Ishikawa (cell line): ENCODE results near the gene ARNT2.

Source experiments
- CEBPB ChIP-seq: IDR thresholded peaks from 2 replicates; pipeline ENCODE4 v1.6.1; 2012
- EGR1 ChIP-seq: IDR thresholded peaks from 2 replicates; pipeline ENCODE4 v1.6.1; 2012
- EP300 ChIP-seq: IDR thresholded peaks from 2 replicates; pipeline ENCODE4 v1.6.1; 2012; ENCODE audit warnings: borderline replicate concordance
- MAX ChIP-seq: IDR thresholded peaks from 2 replicates; pipeline ENCODE4 v1.6.1; 2012
- NFIC ChIP-seq: IDR thresholded peaks from 2 replicates; pipeline ENCODE4 v1.6.1; 2012
- RAD21 ChIP-seq: IDR thresholded peaks from 2 replicates; pipeline ENCODE4 v1.6.1; 2012; ENCODE audit warnings: low read depth
- REST ChIP-seq: IDR thresholded peaks from 2 replicates; pipeline ENCODE4 v1.6.1; 2012; ENCODE audit warnings: low read depth, mild to moderate bottlenecking
- TAF1 ChIP-seq: IDR thresholded peaks from 2 replicates; pipeline ENCODE4 v1.6.1; 2012; ENCODE audit warnings: low read depth, mild to moderate bottlenecking
- USF1 ChIP-seq: IDR thresholded peaks from 2 replicates; pipeline ENCODE4 v1.6.1; 2012
- YY1 ChIP-seq: IDR thresholded peaks from 2 replicates; pipeline ENCODE4 v1.6.1; 2012; ENCODE audit warnings: low read depth
- ZBTB7A ChIP-seq: IDR thresholded peaks from 2 replicates; pipeline ENCODE4 v1.6.1; 2012; ENCODE audit warnings: low read depth

- no peak for TF ChIP-seq TAF1
- no peak for TF ChIP-seq RAD21
- TF ChIP-seq EGR1 = no peak
- no peak for TF ChIP-seq MAX
- TF ChIP-seq CEBPB = no peak
- TF ChIP-seq USF1 = no peak
- no peak for TF ChIP-seq REST
- no peak for TF ChIP-seq EP300
- TF ChIP-seq NFIC = no peak
- no peak for TF ChIP-seq ZBTB7A
- TF ChIP-seq YY1 = no peak
These were observed 93.0 kb downstream of the ARNT2 start for GRCh38 chr15:80497221-80497620.
